ENCODE results near the gene LGALS14. TPM values are rescaled to one million over a fixed set of nuclear protein-coding genes. Genes with fewer than 3 reads are reported as not detected.

Gene LGALS14
- total RNA-seq, 2 donors from 2014 or later = not detected

GRCh38 chr19:39736088-39736487 lies 31.8 kb downstream of the LGALS14 start:
- no peaks in the 10 kb centered on the region for H3K27me3 ChIP-seq (replicated peaks; ENCODE audit: insufficient read depth)
- DNase-seq (ENCODE audit: low spot score) (no peak), ATAC-seq (ENCODE audit: insufficient number of reproducible peaks, low FRiP score, low read depth) (no peak)
- H3K4me3 ChIP-seq = no peak overlapping the region
- no peaks in the 10 kb centered on the region for H3K36me3 ChIP-seq
- H3K27ac ChIP-seq = no peak overlapping the region
- no peaks in the 10 kb centered on the region for H3K4me1 ChIP-seq (ENCODE audit: control insufficient read depth in 1 of 2, low read depth in 2 of 2)
- no peak for TF ChIP-seq CTCF (IDR thresholded peaks at IDR 0.05)
- no peaks in the 10 kb centered on the region for H3K9me3 ChIP-seq

DNA sequence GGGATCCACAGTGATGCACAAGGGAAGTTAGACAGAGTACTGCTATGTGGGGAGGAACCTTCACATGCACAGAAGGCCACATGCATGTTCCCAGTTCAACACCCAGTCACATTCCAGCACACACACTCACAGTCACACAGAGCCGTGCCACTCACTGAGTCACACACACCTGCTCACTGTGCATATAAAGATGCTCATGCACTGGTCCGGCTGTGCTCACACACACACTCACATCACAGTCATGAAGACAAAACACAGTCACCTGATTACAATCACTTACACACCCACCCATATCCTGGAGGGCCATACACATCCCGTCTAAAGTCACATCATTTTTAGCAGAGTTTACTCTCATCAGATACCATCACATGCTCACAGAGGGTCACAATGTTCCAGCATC lies 33.1 kb downstream of the LGALS14 start:
- Histone ChIP-seq H3K4me1 (ENCODE audit: control insufficient read depth in 1 of 2, low read depth in 2 of 2) (no peaks in the 10 kb centered on the region), H3K36me3 (no peaks in the 10 kb centered on the region), H3K4me3 (no peak overlapping the region), H3K27me3 (replicated peaks; ENCODE audit: insufficient read depth) (no peaks in the 10 kb centered on the region), H3K27ac (no peak overlapping the region), H3K9me3 (no peaks in the 10 kb centered on the region)
- ATAC-seq (ENCODE audit: insufficient number of reproducible peaks, low FRiP score, low read depth) (no peak), DNase-seq (ENCODE audit: low spot score) (no peak)
- no peak for TF ChIP-seq CTCF (IDR thresholded peaks at IDR 0.05)

GRCh38 chr19:39737891-39738290 lies 33.6 kb downstream of the LGALS14 start, which contains the start of gene CLC:
CLC (minus strand) TSS chr19:39738029; CDS start chr19:39737952, 77 bp downstream.
- H3K4me3 ChIP-seq = no peak within 1 kb of the TSS
- TF ChIP-seq CTCF (IDR thresholded peaks at IDR 0.05) = no peak
- ATAC-seq (ENCODE audit: insufficient number of reproducible peaks, low FRiP score, low read depth) (no peak), DNase-seq (ENCODE audit: low spot score) (no peak)
- H3K36me3 ChIP-seq = no peaks in the 10 kb centered on the region
- no peak within 1 kb of the TSS for H3K27ac ChIP-seq
- H3K9me3 ChIP-seq = no peaks in the 10 kb centered on the region
- no peaks in the 10 kb centered on the region for H3K4me1 ChIP-seq (ENCODE audit: control insufficient read depth in 1 of 2, low read depth in 2 of 2)
- no peaks in the 10 kb centered on the region for H3K27me3 ChIP-seq (replicated peaks; ENCODE audit: insufficient read depth)

- TF ChIP-seq CTCF (IDR thresholded peaks at IDR 0.05) = no peak
- no peak overlapping the region for H3K27ac ChIP-seq
- no peak overlapping the region for H3K4me3 ChIP-seq
- DNase-seq (ENCODE audit: low spot score) (no peak), ATAC-seq (ENCODE audit: insufficient number of reproducible peaks, low FRiP score, low read depth) (no peak)
- no peaks in the 10 kb centered on the region for H3K36me3 ChIP-seq
- no peaks in the 10 kb centered on the region for H3K27me3 ChIP-seq (replicated peaks; ENCODE audit: insufficient read depth)
- H3K9me3 ChIP-seq = no peaks in the 10 kb centered on the region
- no peaks in the 10 kb centered on the region for H3K4me1 ChIP-seq (ENCODE audit: control insufficient read depth in 1 of 2, low read depth in 2 of 2)
Observed at GRCh38 chr19:39738814-39739213, 34.5 kb downstream of the LGALS14 start.

DNA sequence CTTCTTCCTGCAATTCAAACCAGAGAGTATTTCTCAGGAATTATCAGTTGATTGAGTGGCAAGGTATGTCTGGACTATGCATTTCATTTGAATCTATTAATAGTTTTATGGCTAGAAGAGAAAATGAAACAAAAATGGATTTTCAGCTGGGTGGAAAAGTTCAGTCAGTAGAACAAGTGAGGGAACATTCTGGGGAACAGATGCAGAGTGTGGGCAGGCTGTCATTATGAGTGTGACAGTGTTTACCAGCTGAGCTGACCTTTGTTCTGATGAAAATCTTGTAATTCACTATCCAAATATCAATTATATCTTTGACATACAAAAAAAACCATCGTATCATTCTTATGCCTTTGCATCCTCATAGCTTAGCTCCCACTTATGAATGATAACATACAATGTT lies 36.1 kb downstream of the LGALS14 start:
- DNase-seq (ENCODE audit: low spot score) = no peak
- no peaks in the 10 kb centered on the region for H3K9me3 ChIP-seq
- H3K27ac ChIP-seq = no peak overlapping the region
- H3K4me1 ChIP-seq (ENCODE audit: control insufficient read depth in 1 of 2, low read depth in 2 of 2) = no peaks in the 10 kb centered on the region
- ATAC-seq (ENCODE audit: insufficient number of reproducible peaks, low FRiP score, low read depth) = no peak
- no peak overlapping the region for H3K4me3 ChIP-seq
- no peaks in the 10 kb centered on the region for H3K36me3 ChIP-seq
- TF ChIP-seq CTCF (IDR thresholded peaks at IDR 0.05) = no peak
- no peaks in the 10 kb centered on the region for H3K27me3 ChIP-seq (replicated peaks; ENCODE audit: insufficient read depth)

Measured in thoracic aorta (tissue), 2 donors.